ENCODE results near the gene COL4A1. TPM values are rescaled to one million over a fixed set of nuclear protein-coding genes. Genes with fewer than 3 reads are reported as not detected.

Gene COL4A1
- total and polyA plus RNA-seq, 2 of the 13 experiments (the other 11 are each of a cell fraction or from before 2014, with no cell fraction given): not detected

DNA sequence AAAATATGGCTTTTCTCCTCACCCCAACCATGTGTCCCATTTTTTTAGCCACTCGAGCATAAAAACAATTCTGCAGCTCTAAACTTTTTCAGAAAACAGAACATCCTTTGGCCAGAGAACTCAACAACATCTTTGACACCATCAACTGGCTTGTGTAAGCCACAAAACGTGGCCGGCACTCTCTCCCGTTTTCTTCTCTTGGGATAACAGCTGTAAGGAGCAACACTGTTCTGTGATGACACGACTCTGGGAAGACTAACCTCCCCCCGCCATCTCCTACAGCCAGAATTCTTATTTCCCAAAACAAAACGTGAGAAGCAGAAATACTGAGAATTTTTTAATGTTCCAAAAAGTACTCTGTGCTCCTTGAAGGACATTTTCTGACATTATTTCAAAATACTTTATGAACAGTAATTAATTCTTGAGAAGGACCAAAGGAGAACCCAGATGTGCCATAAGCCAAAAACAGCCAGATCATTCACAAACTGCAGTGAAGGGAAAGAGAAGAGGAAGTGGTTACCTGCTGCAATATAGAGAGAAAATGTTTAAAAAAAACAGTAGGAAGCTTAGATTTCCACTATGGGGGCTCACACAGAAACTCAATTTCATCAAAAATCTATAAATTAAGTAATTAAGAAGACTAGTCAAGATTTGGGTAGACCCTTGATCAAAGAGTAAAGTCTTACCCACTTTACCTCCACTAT lies 25.8 kb downstream of the COL4A1 start (continued):
- TF ChIP-seq, protein P1, sequence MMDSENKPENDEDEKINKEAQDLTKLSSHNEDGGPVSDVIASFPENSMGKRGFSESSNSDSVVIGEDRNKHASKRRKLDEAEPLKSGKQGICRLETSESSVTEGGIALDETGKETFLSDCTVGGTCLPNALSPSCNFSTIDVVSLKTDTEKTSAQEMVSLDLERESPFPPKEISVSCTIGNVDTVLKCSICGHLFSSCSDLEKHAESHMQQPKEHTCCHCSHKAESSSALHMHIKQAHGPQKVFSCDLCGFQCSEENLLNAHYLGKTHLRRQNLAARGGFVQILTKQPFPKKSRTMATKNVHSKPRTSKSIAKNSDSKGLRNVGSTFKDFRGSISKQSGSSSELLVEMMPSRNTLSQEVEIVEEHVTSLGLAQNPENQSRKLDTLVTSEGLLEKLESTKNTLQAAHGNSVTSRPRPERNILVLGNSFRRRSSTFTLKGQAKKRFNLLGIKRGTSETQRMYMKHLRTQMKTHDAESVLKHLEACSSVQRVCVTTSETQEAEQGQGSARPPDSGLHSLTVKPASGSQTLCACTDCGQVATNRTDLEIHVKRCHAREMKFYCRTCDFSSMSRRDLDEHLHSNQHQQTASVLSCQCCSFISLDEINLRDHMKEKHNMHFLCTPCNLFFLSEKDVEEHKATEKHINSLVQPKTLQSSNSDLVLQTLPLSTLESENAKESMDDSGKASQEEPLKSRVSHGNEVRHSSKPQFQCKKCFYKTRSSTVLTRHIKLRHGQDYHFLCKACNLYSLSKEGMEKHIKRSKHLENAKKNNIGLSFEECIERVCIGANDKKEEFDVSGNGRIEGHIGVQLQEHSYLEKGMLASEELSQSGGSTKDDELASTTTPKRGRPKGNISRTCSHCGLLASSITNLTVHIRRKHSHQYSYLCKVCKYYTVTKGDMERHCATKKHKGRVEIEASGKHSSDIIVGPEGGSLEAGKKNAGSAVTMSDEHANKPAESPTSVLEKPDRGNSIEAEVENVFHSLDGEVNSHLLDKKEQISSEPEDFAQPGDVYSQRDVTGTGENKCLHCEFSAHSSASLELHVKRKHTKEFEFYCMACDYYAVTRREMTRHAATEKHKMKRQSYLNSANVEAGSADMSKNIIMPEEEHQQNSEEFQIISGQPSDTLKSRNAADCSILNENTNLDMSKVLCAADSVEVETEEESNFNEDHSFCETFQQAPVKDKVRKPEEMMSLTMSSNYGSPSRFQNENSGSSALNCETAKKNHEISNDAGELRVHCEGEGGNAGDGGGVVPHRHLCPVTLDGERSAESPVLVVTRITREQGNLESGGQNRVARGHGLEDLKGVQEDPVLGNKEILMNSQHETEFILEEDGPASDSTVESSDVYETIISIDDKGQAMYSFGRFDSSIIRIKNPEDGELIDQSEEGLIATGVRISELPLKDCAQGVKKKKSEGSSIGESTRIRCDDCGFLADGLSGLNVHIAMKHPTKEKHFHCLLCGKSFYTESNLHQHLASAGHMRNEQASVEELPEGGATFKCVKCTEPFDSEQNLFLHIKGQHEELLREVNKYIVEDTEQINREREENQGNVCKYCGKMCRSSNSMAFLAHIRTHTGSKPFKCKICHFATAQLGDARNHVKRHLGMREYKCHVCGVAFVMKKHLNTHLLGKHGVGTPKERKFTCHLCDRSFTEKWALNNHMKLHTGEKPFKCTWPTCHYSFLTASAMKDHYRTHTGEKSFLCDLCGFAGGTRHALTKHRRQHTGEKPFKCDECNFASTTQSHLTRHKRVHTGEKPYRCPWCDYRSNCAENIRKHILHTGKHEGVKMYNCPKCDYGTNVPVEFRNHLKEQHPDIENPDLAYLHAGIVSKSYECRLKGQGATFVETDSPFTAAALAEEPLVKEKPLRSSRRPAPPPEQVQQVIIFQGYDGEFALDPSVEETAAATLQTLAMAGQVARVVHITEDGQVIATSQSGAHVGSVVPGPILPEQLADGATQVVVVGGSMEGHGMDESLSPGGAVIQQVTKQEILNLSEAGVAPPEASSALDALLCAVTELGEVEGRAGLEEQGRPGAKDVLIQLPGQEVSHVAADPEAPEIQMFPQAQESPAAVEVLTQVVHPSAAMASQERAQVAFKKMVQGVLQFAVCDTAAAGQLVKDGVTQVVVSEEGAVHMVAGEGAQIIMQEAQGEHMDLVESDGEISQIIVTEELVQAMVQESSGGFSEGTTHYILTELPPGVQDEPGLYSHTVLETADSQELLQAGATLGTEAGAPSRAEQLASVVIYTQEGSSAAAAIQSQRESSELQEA (CRISPR knock-in tag; IDR thresholded peaks at IDR 0.05; ENCODE audit: not compliant biosample characterization): no peak
- TF ChIP-seq, protein P2, sequence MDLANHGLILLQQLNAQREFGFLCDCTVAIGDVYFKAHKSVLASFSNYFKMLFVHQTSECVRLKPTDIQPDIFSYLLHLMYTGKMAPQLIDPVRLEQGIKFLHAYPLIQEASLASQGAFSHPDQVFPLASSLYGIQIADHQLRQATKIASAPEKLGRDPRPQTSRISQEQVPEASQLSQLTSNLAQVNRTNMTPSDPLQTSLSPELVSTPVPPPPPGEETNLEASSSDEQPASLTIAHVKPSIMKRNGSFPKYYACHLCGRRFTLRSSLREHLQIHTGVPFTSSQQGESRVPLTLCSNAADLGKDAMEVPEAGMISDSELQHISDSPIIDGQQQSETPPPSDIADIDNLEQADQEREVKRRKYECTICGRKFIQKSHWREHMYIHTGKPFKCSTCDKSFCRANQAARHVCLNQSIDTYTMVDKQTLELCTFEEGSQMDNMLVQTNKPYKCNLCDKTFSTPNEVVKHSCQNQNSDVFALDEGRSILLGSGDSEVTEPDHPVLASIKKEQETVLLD (CRISPR knock-in tag; IDR thresholded peaks at IDR 0.05; ENCODE audit: low read depth): no peak
- TF ChIP-seq, protein P3, sequence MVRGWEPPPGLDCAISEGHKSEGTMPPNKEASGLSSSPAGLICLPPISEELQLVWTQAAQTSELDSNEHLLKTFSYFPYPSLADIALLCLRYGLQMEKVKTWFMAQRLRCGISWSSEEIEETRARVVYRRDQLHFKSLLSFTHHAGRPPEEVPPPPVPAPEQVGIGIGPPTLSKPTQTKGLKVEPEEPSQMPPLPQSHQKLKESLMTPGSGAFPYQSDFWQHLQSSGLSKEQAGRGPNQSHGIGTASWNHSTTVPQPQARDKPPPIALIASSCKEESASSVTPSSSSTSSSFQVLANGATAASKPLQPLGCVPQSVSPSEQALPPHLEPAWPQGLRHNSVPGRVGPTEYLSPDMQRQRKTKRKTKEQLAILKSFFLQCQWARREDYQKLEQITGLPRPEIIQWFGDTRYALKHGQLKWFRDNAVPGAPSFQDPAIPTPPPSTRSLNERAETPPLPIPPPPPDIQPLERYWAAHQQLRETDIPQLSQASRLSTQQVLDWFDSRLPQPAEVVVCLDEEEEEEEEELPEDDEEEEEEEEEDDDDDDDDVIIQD (CRISPR knock-in tag; IDR thresholded peaks at IDR 0.05; ENCODE audit: low read depth): no peak
